Measurements from ENCODE around the gene EFCAB12.

DNA sequence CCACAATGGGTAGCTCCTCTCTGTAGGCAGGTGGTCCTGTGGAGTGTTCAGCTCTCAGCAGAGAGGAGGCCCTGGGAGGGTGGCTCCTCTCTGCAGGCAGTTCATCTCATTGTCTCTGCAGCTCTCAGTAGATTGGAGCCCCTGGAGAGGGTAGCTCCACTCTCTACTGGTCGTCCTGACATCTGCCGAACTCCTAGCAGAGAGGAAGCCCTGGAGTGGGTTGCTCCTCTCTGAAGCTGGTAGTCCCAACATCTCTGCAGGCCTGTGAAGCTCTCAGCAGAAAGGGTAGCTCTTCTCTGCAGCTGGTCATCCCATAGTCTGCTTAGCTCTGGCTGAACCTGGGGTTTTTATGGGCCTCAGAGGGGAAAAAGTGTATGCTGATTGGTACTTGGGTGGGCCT lies 50.8 kb downstream of the EFCAB12 start:
- no peak for TF ChIP-seq ZNF274 (IDR thresholded peaks at IDR 0.05; ENCODE audit: low read depth, low read length)
- no peak for TF ChIP-seq SUZ12 (IDR thresholded peaks at IDR 0.05; ENCODE audit: extremely low read depth, insufficient read depth, insufficient read length)
